Measurements from ENCODE around the gene SLC25A12.

GRCh38 chr2:171913517-171913916 is 19.5 kb upstream of the SLC25A12 start:
- TF ChIP-seq CTCF (IDR thresholded peaks at IDR 0.05; ENCODE audit: low read depth, low read length) (no peak), EZH2phosphoT487 (IDR thresholded peaks at IDR 0.05; ENCODE audit: low read depth) (no peak)

Measured in OCI-LY3 (cell line).